ENCODE data around the gene ADAMTS14. TPM values are rescaled to one million over a fixed set of nuclear protein-coding genes. Genes with fewer than 3 reads are reported as not detected.

Gene ADAMTS14
- total RNA-seq, 1 donor: not detected

DNA sequence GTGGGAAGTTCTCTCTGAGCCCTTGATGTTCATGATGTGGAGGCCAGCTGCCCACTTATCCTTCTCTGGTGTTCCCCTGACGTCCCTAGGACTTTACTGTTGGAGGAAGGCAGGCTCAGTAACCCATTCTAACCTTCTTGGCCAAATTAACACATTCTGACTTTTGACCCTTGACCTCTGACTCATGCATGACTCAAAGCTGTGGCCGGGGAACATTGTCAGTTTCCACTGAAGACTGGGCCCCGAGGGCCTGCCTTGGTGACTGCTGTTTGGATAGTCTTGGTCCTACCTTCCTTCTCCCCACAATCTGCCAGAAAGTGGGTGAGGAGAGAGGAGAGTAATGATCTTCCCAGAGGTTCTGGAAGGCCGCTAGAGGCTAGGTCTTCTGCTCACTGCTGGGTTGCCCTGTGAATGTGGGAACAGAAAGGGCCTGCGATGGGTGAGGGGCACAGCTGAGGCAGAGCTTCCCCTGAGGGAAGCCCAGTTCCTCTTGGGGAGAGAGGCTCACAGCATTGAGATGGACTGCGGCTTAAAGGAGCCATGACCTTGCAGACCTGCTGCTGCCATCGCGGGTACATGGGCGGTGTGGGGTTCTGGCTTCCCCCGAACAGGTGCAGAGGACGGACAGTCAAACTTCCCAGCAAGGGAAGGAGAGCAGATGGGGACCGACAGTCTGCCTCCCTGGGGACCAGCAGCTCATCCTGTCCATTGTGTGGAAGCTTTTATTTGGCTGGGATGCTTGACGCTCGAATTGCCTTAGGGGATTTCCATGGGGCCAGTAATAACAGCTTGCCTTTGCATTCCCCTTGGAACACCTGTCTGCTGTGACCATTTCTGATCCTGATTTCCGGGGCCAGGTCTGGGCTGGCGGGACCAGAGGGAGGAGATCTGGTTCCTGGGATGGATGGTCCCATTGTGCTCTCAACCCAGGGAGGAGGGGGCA is 43.8 kb downstream of the ADAMTS14 start:
- Histone ChIP-seq H3K4me1 (ENCODE audit: insufficient read depth, low read length) (peaks cover 11% of the 10 kb centered on the region), H3K4me3 (ENCODE audit: low read length) (no peak overlapping the region), H3K9me3 (ENCODE audit: low read depth, low read length) (no peaks in the 10 kb centered on the region), H3K27me3 (ENCODE audit: insufficient read depth, low read length) (no peaks in the 10 kb centered on the region)

- no peak overlapping the region for H3K4me3 ChIP-seq (ENCODE audit: low read length)
- no peaks in the 10 kb centered on the region for H3K9me3 ChIP-seq (ENCODE audit: low read depth, low read length)
- H3K27me3 ChIP-seq (ENCODE audit: insufficient read depth, low read length): no peaks in the 10 kb centered on the region
Observed at GRCh38 chr10:70722820-70723424, 50.6 kb downstream of the ADAMTS14 start.

DNA sequence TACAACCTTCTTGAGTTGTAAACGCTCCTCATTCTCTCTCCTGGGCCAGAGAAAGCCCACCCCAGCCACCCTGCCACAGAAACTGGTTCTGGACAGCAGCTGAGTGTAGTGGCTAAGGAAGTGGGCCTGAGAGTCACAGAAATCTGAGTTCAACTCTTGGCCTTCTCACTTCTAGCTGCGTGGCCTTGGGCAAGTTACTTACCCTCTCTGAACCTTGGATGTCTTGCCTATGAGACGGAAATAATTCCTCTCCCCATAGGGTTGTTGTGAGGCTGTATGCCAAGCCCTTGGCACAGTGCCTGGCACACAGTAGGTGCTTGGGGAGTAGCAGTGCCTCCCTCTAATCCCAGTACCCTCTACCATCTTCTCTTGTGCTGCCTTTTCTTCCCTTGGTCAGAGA is 51.5 kb downstream of the ADAMTS14 start:
- Histone ChIP-seq H3K27me3 (ENCODE audit: insufficient read depth, low read length) (no peaks in the 10 kb centered on the region), H3K9me3 (ENCODE audit: low read depth, low read length) (no peaks in the 10 kb centered on the region), H3K4me1 (ENCODE audit: insufficient read depth, low read length) (no peaks in the 10 kb centered on the region), H3K4me3 (ENCODE audit: low read length) (no peak overlapping the region)

More at GRCh38 chr10:70722820-70723424, 50.6 kb downstream of the ADAMTS14 start:
- no peaks in the 10 kb centered on the region for H3K4me1 ChIP-seq (ENCODE audit: insufficient read depth, low read length)

- Histone ChIP-seq H3K4me3 (ENCODE audit: low read length) (no peak overlapping the region), H3K9me3 (ENCODE audit: low read depth, low read length) (no peaks in the 10 kb centered on the region), H3K27me3 (ENCODE audit: insufficient read depth, low read length) (no peaks in the 10 kb centered on the region), H3K4me1 (ENCODE audit: insufficient read depth, low read length) (no peaks in the 10 kb centered on the region)
Observed at GRCh38 chr10:70726909-70727495, 54.7 kb downstream of the ADAMTS14 start.

DNA sequence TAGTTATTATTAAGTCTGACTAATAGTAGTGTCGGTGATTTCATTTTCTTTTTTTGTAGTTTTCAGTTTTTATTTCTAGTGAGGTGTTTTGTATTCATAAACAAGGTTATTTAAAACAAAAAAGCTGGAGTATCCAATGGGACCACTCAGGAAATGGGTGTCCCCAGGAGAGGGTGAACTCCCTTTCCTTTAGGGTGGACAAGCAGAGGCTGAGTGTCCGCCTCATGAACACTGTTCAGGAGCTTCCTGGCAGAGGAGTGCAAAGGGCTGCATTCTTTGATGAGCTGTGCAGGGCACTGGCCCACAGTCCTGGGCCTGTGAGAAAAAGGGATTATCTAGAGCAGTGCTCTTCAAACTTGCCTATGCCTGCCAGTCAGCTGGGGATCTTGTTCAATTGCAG is 56.0 kb downstream of the ADAMTS14 start:
- Histone ChIP-seq H3K4me3 (ENCODE audit: low read length) (no peak overlapping the region), H3K27me3 (ENCODE audit: insufficient read depth, low read length) (no peaks in the 10 kb centered on the region), H3K9me3 (ENCODE audit: low read depth, low read length) (no peaks in the 10 kb centered on the region), H3K4me1 (ENCODE audit: insufficient read depth, low read length) (no peaks in the 10 kb centered on the region)

GRCh38 chr10:70729763-70730357 is 57.6 kb downstream of the ADAMTS14 start:
- no peak overlapping the region for H3K4me3 ChIP-seq (ENCODE audit: low read length)
- H3K27me3 ChIP-seq (ENCODE audit: insufficient read depth, low read length): no peaks in the 10 kb centered on the region
- H3K9me3 ChIP-seq (ENCODE audit: low read depth, low read length): no peaks in the 10 kb centered on the region
- no peaks in the 10 kb centered on the region for H3K4me1 ChIP-seq (ENCODE audit: insufficient read depth, low read length)

DNA sequence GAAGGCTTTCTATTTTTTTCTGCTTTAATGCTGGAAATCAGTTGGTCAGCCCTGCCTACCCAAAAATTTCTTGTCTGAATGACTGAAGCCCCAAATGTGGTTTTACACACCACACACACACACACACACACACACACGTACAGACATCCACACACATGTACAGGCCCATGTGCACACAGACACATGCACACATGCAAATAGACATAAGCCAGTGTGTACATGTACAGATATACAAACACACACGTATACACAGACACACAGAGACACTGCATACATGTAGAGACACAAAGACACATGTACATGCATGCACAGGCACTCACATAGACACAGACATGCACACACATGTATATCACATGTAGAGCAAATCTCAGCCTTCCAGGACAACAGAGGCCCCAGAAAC is 58.6 kb downstream of the ADAMTS14 start:
- Histone ChIP-seq H3K27me3 (ENCODE audit: insufficient read depth, low read length) (no peaks in the 10 kb centered on the region), H3K4me3 (ENCODE audit: low read length) (no peak overlapping the region), H3K4me1 (ENCODE audit: insufficient read depth, low read length) (no peaks in the 10 kb centered on the region), H3K9me3 (ENCODE audit: low read depth, low read length) (no peaks in the 10 kb centered on the region)

DNA sequence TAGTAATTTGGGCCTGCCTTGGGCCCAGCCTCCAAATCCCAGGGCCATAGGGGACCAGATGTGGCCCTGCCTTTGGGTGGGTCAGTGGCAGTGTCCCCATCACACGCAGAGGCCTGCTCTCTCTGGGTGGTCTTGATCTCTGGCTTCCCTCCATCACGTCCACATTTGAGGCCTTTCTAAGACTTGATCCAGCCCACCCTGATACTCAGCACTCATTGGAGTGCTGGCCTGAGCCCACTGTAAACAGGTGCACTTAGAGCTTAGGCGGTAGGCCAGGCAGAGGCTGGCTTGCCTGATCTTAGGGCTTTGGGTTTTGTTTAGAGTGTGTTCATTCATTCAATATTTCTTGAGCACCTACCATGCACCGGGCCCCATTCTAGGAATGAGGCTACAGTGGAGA is 60.3 kb downstream of the ADAMTS14 start:
- H3K4me3 ChIP-seq (ENCODE audit: low read length): no peak overlapping the region
- H3K4me1 ChIP-seq (ENCODE audit: insufficient read depth, low read length): no peaks in the 10 kb centered on the region
- H3K9me3 ChIP-seq (ENCODE audit: low read depth, low read length): no peaks in the 10 kb centered on the region
- no peaks in the 10 kb centered on the region for H3K27me3 ChIP-seq (ENCODE audit: insufficient read depth, low read length)

DNA sequence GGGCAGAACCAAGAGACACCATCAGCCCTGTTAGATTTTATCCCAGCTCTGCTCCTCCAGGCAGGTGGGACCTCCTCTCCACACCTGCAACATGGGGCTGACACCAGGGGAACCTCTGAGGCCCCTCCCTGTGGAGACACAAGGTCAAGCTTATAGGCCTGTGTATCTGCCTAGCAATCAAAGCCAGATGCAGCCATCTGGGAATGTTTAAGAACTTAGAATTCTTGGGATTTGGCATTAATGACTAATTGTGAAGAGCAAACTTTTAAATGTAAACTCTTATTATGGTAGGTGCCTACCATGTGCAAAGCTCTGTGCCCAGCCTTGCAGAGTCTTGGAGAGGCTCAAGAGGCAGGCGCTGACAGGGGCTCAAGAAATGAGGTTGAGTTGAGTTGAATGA is 60.7 kb downstream of the ADAMTS14 start:
- Histone ChIP-seq H3K9me3 (ENCODE audit: low read depth, low read length) (no peaks in the 10 kb centered on the region), H3K27me3 (ENCODE audit: insufficient read depth, low read length) (no peaks in the 10 kb centered on the region), H3K4me1 (ENCODE audit: insufficient read depth, low read length) (no peaks in the 10 kb centered on the region), H3K4me3 (ENCODE audit: low read length) (no peak overlapping the region)

GRCh38 chr10:70735161-70735560 is 62.9 kb downstream of the ADAMTS14 start:
- no peaks in the 10 kb centered on the region for H3K27me3 ChIP-seq (ENCODE audit: insufficient read depth, low read length)
- no peaks in the 10 kb centered on the region for H3K9me3 ChIP-seq (ENCODE audit: low read depth, low read length)
- H3K4me3 ChIP-seq (ENCODE audit: low read length): no peak overlapping the region
- no peaks in the 10 kb centered on the region for H3K4me1 ChIP-seq (ENCODE audit: insufficient read depth, low read length)

DNA sequence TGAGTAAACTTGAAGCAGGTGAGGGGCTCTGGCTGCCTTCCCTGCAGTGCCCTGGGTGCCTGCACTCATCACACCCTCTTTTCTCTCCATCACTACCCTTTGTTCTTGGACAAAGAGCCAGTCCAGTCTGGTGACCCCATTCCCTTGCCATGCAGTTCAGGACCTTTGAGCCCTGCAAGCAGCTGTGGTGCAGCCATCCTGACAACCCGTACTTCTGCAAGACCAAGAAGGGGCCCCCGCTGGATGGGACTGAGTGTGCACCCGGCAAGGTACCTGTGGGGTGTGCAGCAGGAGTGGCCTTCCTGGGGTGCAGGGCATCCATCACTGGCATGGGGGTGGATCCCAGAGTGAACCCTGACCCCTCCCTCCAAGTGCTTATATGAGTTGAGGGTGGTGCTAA is 64.2 kb downstream of the ADAMTS14 start:
- no peaks in the 10 kb centered on the region for H3K9me3 ChIP-seq (ENCODE audit: low read depth, low read length)
- no peaks in the 10 kb centered on the region for H3K27me3 ChIP-seq (ENCODE audit: insufficient read depth, low read length)
- no peak overlapping the region for H3K4me3 ChIP-seq (ENCODE audit: low read length)
- H3K4me1 ChIP-seq (ENCODE audit: insufficient read depth, low read length): no peaks in the 10 kb centered on the region

DNA sequence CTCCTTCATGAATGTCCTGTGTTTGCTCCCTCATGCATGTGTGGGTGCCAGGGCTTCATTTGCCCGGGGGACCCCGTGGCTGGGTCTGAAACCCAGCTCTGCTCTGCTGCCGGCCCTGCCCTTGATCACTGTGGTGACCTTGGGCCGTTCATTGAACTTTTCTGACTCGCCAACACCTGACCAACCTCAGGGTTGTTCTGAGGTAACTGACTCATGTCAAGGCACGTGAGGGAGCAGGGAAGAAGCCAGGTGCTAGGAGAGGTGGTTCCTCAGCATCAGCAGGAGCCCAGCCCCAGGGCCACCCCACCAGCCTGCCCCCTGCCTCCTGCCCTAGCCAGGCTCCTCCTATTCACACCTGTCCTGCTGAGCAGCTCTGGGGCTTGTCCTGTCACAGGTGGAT is 64.9 kb downstream of the ADAMTS14 start:
- no peak overlapping the region for H3K4me3 ChIP-seq (ENCODE audit: low read length)
- peaks cover 2% of the 10 kb centered on the region for H3K4me1 ChIP-seq (ENCODE audit: insufficient read depth, low read length)
- no peaks in the 10 kb centered on the region for H3K9me3 ChIP-seq (ENCODE audit: low read depth, low read length)
- H3K27me3 ChIP-seq (ENCODE audit: insufficient read depth, low read length): no peaks in the 10 kb centered on the region

DNA sequence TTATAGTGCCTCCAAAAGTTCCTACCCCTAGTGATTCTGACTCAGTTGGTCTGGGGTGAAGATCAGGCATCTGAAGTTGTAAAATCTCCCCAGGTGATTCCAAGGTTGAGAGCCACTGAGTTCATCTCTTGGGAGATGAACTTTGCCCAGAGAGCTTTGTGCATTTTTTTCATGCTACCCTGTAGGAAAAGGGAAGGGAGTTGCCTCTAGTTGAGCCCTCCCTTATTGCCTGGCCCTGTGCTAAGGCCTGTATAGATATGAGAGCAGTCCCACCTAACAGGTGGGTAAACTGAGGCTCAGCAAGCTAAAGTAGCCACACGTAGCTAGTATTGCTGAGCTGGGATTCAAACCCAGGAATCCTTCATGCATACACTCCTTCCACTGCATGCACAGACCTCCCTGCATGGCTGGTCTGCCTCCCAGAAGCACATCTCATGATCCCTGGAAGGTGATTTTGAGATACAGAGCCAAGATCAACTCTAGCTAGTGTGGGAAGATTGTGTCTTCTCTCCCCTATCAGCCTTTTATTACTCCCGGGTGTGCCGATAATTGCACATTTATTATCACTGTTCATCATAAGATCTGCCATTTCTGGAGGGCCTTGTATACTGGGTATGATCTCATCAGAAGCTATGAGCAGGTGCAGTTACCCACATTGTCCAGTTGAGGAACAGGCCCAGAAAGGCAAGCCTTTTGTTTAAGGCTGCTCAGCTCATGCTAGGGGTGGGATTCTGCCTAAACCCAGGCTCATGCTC is 65.9 kb downstream of the ADAMTS14 start:
- no peaks in the 10 kb centered on the region for H3K9me3 ChIP-seq (ENCODE audit: low read depth, low read length)
- no peak overlapping the region for H3K4me3 ChIP-seq (ENCODE audit: low read length)
- no peaks in the 10 kb centered on the region for H3K27me3 ChIP-seq (ENCODE audit: insufficient read depth, low read length)
- H3K4me1 ChIP-seq (ENCODE audit: insufficient read depth, low read length): peaks cover 9% of the 10 kb centered on the region

DNA sequence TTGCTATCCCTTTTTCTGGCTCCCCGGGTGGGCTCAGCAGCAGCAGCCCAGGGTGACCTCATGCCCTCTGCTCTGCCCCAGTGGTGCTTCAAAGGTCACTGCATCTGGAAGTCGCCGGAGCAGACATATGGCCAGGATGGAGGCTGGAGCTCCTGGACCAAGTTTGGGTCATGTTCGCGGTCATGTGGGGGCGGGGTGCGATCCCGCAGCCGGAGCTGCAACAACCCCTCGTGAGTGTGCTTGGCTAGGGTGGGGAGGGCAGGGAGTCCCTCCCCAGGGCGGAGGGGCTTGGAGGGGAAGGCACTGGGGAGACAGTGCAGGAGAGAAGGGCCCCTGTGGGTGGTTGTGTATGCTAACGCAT is 66.4 kb downstream of the ADAMTS14 start:
- no peaks in the 10 kb centered on the region for H3K27me3 ChIP-seq (ENCODE audit: insufficient read depth, low read length)
- no peak overlapping the region for H3K4me3 ChIP-seq (ENCODE audit: low read length)
- no peaks in the 10 kb centered on the region for H3K9me3 ChIP-seq (ENCODE audit: low read depth, low read length)
- peaks cover 9% of the 10 kb centered on the region for H3K4me1 ChIP-seq (ENCODE audit: insufficient read depth, low read length)

Data from mononuclear cell (primary cell).